ENCODE results near the gene VASP.

GRCh38 chr19:45560038-45560437 lies 52.8 kb downstream of the VASP start:
- TF ChIP-seq, protein P1, sequence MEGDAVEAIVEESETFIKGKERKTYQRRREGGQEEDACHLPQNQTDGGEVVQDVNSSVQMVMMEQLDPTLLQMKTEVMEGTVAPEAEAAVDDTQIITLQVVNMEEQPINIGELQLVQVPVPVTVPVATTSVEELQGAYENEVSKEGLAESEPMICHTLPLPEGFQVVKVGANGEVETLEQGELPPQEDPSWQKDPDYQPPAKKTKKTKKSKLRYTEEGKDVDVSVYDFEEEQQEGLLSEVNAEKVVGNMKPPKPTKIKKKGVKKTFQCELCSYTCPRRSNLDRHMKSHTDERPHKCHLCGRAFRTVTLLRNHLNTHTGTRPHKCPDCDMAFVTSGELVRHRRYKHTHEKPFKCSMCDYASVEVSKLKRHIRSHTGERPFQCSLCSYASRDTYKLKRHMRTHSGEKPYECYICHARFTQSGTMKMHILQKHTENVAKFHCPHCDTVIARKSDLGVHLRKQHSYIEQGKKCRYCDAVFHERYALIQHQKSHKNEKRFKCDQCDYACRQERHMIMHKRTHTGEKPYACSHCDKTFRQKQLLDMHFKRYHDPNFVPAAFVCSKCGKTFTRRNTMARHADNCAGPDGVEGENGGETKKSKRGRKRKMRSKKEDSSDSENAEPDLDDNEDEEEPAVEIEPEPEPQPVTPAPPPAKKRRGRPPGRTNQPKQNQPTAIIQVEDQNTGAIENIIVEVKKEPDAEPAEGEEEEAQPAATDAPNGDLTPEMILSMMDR (IDR thresholded peaks at IDR 0.05; ENCODE audit: extremely low read depth in 1 of 2, insufficient read depth in 1 of 2, low read depth in 1 of 2, low read length in 2 of 2): no peak
- TF ChIP-seq POLR2AphosphoS5 (IDR thresholded peaks at IDR 0.05; ENCODE audit: insufficient read depth, low read depth, low read length) (no peak), JUN (IDR thresholded peaks at IDR 0.05; ENCODE audit: borderline replicate concordance, insufficient read depth, insufficient read length, low read depth) (no peak), POLR2A (IDR thresholded peaks at IDR 0.05; ENCODE audit: low read depth, low read length) (no peak)
